Activated CD4-positive, alpha-beta T cell treated with anti-CD3 and anti-CD28 coated beads, Interleukin-2, amount 10 ng/mL, durations not matched to agents 24 days and 14 days (primary cell): ENCODE results near the gene LANCL3. TPM values are rescaled to one million over a fixed set of nuclear protein-coding genes. Genes with fewer than 3 reads are reported as not detected.

Experiments used
- DNase-seq: peaks from one replicate; pipeline ENCODE4 v3.0.0; 2022
- H3K27ac Mint-ChIP-seq: one replicate; pipeline ENCODE4 v1.8.0; 2022; ENCODE audit warnings: mild to moderate bottlenecking, mixed read lengths
- H3K27me3 Mint-ChIP-seq: one replicate; pipeline ENCODE4 v1.8.0; 2022; ENCODE audit warnings: mixed read lengths
- H3K36me3 Mint-ChIP-seq: one replicate; pipeline ENCODE4 v1.8.0; 2022; ENCODE audit warnings: low read depth, mild to moderate bottlenecking, mixed read lengths
- H3K4me1 Mint-ChIP-seq: one replicate; pipeline ENCODE4 v1.8.0; 2021; ENCODE audit warnings: mixed read lengths
- H3K4me3 Mint-ChIP-seq: one replicate; pipeline ENCODE4 v1.8.0; 2022; ENCODE audit warnings: mild to moderate bottlenecking, moderate library complexity, mixed read lengths
- H3K9me3 Mint-ChIP-seq: one replicate; pipeline ENCODE4 v1.8.0; 2021; ENCODE audit warnings: mixed read lengths
- intact Hi-C: fragments of 100-400 bp; cut with micrococcal nuclease; formaldehyde crosslinking; loops from one replicate; pipeline ENCODE4 v1.15.1; 2023
- total RNA-seq: library from RNA; stranded (reverse); gene quantifications from 2 replicates; pipeline ENCODE4 v1.2.3, GENCODE V29; 2022

Gene LANCL3
- total RNA-seq, 1 donor from 2014 or later = 0.16 TPM

- Mint-ChIP-seq H3K9me3 (no peaks in the 10 kb centered on the region), H3K4me1 (no peaks in the 10 kb centered on the region), H3K4me3 (no peak overlapping the region), H3K27ac (no peak overlapping the region), H3K27me3 (no peaks in the 10 kb centered on the region), H3K36me3 (no peaks in the 10 kb centered on the region)
- intact Hi-C loops = no loop called here
- no peak for DNase-seq
These were observed 105.8 kb downstream of the LANCL3 start for GRCh38 chrX:37677243-37677642.

GRCh38 chrX:37677765-37678164, 106.3 kb downstream of the LANCL3 start:
- DNase-seq = no peak
- H3K9me3 Mint-ChIP-seq = no peaks in the 10 kb centered on the region
- intact Hi-C loops = no loop called here

GRCh38 chrX:37678574-37678973, 107.1 kb downstream of the LANCL3 start:
- Mint-ChIP-seq H3K27ac (no peak overlapping the region), H3K9me3 (no peaks in the 10 kb centered on the region), H3K4me1 (no peaks in the 10 kb centered on the region), H3K36me3 (no peaks in the 10 kb centered on the region), H3K4me3 (no peak overlapping the region), H3K27me3 (no peaks in the 10 kb centered on the region)
- intact Hi-C loops = no loop called here
- no peak for DNase-seq

More at GRCh38 chrX:37677765-37678164, 106.3 kb downstream of the LANCL3 start:
- Mint-ChIP-seq H3K27ac (no peak overlapping the region), H3K36me3 (no peaks in the 10 kb centered on the region), H3K4me3 (no peak overlapping the region), H3K4me1 (no peaks in the 10 kb centered on the region), H3K27me3 (no peaks in the 10 kb centered on the region)

- no peak overlapping the region for H3K27ac Mint-ChIP-seq
- intact Hi-C loops = no loop called here
- no peaks in the 10 kb centered on the region for H3K4me1 Mint-ChIP-seq
- H3K36me3 Mint-ChIP-seq = no peaks in the 10 kb centered on the region
- no peak overlapping the region for H3K4me3 Mint-ChIP-seq
- no peak for DNase-seq
- no peaks in the 10 kb centered on the region for H3K27me3 Mint-ChIP-seq
- no peaks in the 10 kb centered on the region for H3K9me3 Mint-ChIP-seq
These were observed 107.8 kb downstream of the LANCL3 start for GRCh38 chrX:37679230-37679629.

GRCh38 chrX:37679888-37680287, 108.4 kb downstream of the LANCL3 start:
- intact Hi-C loops = no loop called here
- no peaks in the 10 kb centered on the region for H3K36me3 Mint-ChIP-seq
- no peaks in the 10 kb centered on the region for H3K9me3 Mint-ChIP-seq
- no peaks in the 10 kb centered on the region for H3K4me1 Mint-ChIP-seq
- no peak overlapping the region for H3K4me3 Mint-ChIP-seq
- no peak for DNase-seq
- H3K27me3 Mint-ChIP-seq = no peaks in the 10 kb centered on the region
- no peak overlapping the region for H3K27ac Mint-ChIP-seq

- H3K9me3 Mint-ChIP-seq = no peaks in the 10 kb centered on the region
- peaks cover 1% of the 10 kb centered on the region for H3K27me3 Mint-ChIP-seq
- no peaks in the 10 kb centered on the region for H3K36me3 Mint-ChIP-seq
- no peak overlapping the region for H3K27ac Mint-ChIP-seq
- H3K4me3 Mint-ChIP-seq = no peak overlapping the region
- DNase-seq = no peak
- intact Hi-C loops = no loop called here
- no peaks in the 10 kb centered on the region for H3K4me1 Mint-ChIP-seq
These were observed 113.0 kb downstream of the LANCL3 start for GRCh38 chrX:37684426-37684825.

GRCh38 chrX:37684973-37685372, 113.5 kb downstream of the LANCL3 start:
- Mint-ChIP-seq H3K4me1 (no peaks in the 10 kb centered on the region), H3K27ac (no peak overlapping the region), H3K27me3 (peaks cover 1% of the 10 kb centered on the region), H3K4me3 (no peak overlapping the region), H3K9me3 (no peaks in the 10 kb centered on the region), H3K36me3 (no peaks in the 10 kb centered on the region)
- DNase-seq = no peak
- intact Hi-C loops = no loop called here

GRCh38 chrX:37685381-37686359, 114.2 kb downstream of the LANCL3 start, which contains the start of gene XK:
TSS of gene XK (plus strand) at chrX:37685791. CDS start at chrX:37685962, 171 bp downstream.
- H3K4me1 Mint-ChIP-seq = no peaks in the 10 kb centered on the region
- peaks cover 1% of the 10 kb centered on the region for H3K27me3 Mint-ChIP-seq
- intact Hi-C loops = no loop called here
- peak within 1 kb of the TSS; percentile 25 for H3K27ac Mint-ChIP-seq
- no peaks in the 10 kb centered on the region for H3K9me3 Mint-ChIP-seq
- peak within 1 kb of the TSS; percentile 67 for H3K4me3 Mint-ChIP-seq
- peak; percentile 79 for DNase-seq
- no peaks in the 10 kb centered on the region for H3K36me3 Mint-ChIP-seq

- Mint-ChIP-seq H3K27me3 (peaks cover 1% of the 10 kb centered on the region), H3K27ac (peak overlapping the region; percentile 25), H3K9me3 (no peaks in the 10 kb centered on the region), H3K4me1 (no peaks in the 10 kb centered on the region), H3K4me3 (peak overlapping the region; percentile 67), H3K36me3 (no peaks in the 10 kb centered on the region)
- DNase-seq = no peak
- intact Hi-C loops = no loop called here
These were observed 115.0 kb downstream of the LANCL3 start for GRCh38 chrX:37686369-37686995.

- Mint-ChIP-seq H3K36me3 (no peaks in the 10 kb centered on the region), H3K9me3 (no peaks in the 10 kb centered on the region), H3K27ac (no peak overlapping the region), H3K4me3 (no peak overlapping the region), H3K4me1 (no peaks in the 10 kb centered on the region), H3K27me3 (peaks cover 1% of the 10 kb centered on the region)
- no peak for DNase-seq
- intact Hi-C loops = no loop called here
These were observed 115.5 kb downstream of the LANCL3 start for GRCh38 chrX:37686996-37687395.

- no peaks in the 10 kb centered on the region for H3K4me1 Mint-ChIP-seq
- H3K36me3 Mint-ChIP-seq = no peaks in the 10 kb centered on the region
- DNase-seq = no peak
- no peaks in the 10 kb centered on the region for H3K9me3 Mint-ChIP-seq
- no peak overlapping the region for H3K4me3 Mint-ChIP-seq
- no peak overlapping the region for H3K27ac Mint-ChIP-seq
- no peaks in the 10 kb centered on the region for H3K27me3 Mint-ChIP-seq
- intact Hi-C loops = no loop called here
These were observed 118.7 kb downstream of the LANCL3 start for GRCh38 chrX:37690119-37690518.

- Mint-ChIP-seq H3K27me3 (no peaks in the 10 kb centered on the region), H3K27ac (no peak overlapping the region), H3K36me3 (no peaks in the 10 kb centered on the region), H3K4me1 (no peaks in the 10 kb centered on the region), H3K4me3 (no peak overlapping the region), H3K9me3 (no peaks in the 10 kb centered on the region)
- intact Hi-C loops = no loop called here
- no peak for DNase-seq
These were observed 121.5 kb downstream of the LANCL3 start for GRCh38 chrX:37692918-37693317.

- intact Hi-C loops = no loop called here
- H3K4me3 Mint-ChIP-seq = no peak overlapping the region
- H3K9me3 Mint-ChIP-seq = no peaks in the 10 kb centered on the region
- DNase-seq = no peak
- H3K4me1 Mint-ChIP-seq = no peaks in the 10 kb centered on the region
- no peak overlapping the region for H3K27ac Mint-ChIP-seq
- H3K36me3 Mint-ChIP-seq = no peaks in the 10 kb centered on the region
- H3K27me3 Mint-ChIP-seq = no peaks in the 10 kb centered on the region
These were observed 125.8 kb downstream of the LANCL3 start for GRCh38 chrX:37697169-37697760.

- no peak for DNase-seq
- Mint-ChIP-seq H3K27me3 (no peaks in the 10 kb centered on the region), H3K36me3 (no peaks in the 10 kb centered on the region), H3K4me1 (no peaks in the 10 kb centered on the region), H3K27ac (no peak overlapping the region), H3K9me3 (no peaks in the 10 kb centered on the region), H3K4me3 (no peak overlapping the region)
- intact Hi-C loops = no loop called here
These were observed 130.1 kb downstream of the LANCL3 start for GRCh38 chrX:37701588-37701987.
